Ectodermal cell (in vitro differentiated cells): ENCODE data around the gene RPS5.
A peak's percentile ranks its signal among the peaks of the same experiment; 100 is the strongest.

Experiments
- H3K27ac ChIP-seq: 2 replicates; pipeline ENCODE4 v1.7.0; 2013; ENCODE audit warnings: mild to moderate bottlenecking, low read depth, low read length; ENCODE audit not compliant: insufficient read depth, poor library complexity, severe bottlenecking
- H3K27me3 ChIP-seq: 2 replicates; pipeline ENCODE4 v1.7.0; 2013; ENCODE audit warnings: mild to moderate bottlenecking, low read length; ENCODE audit not compliant: insufficient read depth, control insufficient read depth, poor library complexity, severe bottlenecking
- H3K36me3 ChIP-seq: one replicate; pipeline ENCODE4 v1.7.0; 2013; ENCODE audit warnings: low read length; ENCODE audit not compliant: control insufficient read depth, insufficient read depth
- H3K4me1 ChIP-seq: one replicate; pipeline ENCODE4 v1.7.0; 2013; ENCODE audit warnings: low read length; ENCODE audit not compliant: control insufficient read depth, insufficient read depth
- H3K4me3 ChIP-seq: 2 replicates; pipeline ENCODE4 v1.7.0; 2013; ENCODE audit warnings: low read depth, low read length, control low read depth; ENCODE audit not compliant: insufficient read depth
- H3K9me3 ChIP-seq: 2 replicates; pipeline ENCODE4 v1.7.0; 2013; ENCODE audit warnings: mild to moderate bottlenecking, low read length, moderate library complexity; ENCODE audit not compliant: control insufficient read depth
- WGBS, 2 experiments: methylation state at CpG; one replicate each; pipeline ENCODE4 v1.1.7; 2013; ENCODE audit warnings: missing lambda C conversion rate in 2 of 2; 5-methylcytosine and 5-hydroxymethylcytosine counted together

Gene RPS5

DNA sequence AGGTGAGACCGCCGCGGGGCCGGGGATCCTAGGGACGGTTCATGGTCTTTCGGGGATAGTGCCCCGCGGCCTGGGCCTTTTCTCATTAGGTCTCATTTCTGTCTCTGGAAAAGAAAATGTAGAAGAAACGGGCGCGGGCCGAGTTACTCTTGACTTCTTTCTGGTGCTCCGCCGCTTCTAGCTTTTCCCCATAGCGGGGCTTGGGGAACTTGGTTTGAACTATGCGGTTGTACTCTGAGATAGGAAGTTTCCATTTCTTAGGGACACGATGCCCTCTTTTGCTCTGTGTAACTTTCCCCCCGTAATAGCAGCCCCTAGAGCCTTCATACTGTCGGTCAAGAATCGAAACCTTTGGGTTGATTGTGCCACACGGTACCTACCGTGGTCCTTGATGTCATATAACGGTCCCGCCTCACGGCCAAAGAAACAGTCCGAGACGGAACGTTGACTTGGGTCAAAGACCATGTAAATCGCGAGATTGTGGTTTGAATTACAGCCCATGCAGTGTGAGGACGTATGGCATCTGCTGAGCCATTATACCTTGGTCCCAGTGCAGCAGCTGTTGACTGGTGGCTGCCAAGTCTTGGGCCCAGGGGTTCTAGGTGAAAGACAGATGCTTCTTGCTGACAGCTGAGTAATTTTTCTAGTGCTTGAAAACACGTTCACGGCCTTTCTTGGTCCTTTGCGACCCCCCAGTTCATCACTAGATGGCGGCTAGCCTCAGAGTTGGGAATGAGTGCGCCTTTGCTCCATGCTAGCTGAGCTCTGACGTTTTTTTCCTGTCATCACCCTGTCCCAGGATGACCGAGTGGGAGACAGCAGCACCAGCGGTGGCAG lies 487 bp downstream of the RPS5 start:
- Histone ChIP-seq H3K36me3 (peaks cover 14% of the 10 kb centered on the region), H3K27me3 (no peaks in the 10 kb centered on the region), H3K4me3 (peak overlapping the region; percentile 96), H3K27ac (no peak overlapping the region), H3K4me1 (peaks cover 21% of the 10 kb centered on the region), H3K9me3 (no peaks in the 10 kb centered on the region)
- 9 to 10% methylated on average over 39 of the region's 39 CpGs for WGBS, 2 experiments

GRCh38 chr19:58388175-58388526 lies 1.1 kb downstream of the RPS5 start:
- H3K9me3 ChIP-seq = no peaks in the 10 kb centered on the region
- H3K27ac ChIP-seq = no peak overlapping the region
- H3K4me1 ChIP-seq = peaks cover 21% of the 10 kb centered on the region
- H3K36me3 ChIP-seq = peaks cover 20% of the 10 kb centered on the region
- WGBS, 2 experiments = 92 to 97% methylated on average over 3 of the region's 3 CpGs
- no peaks in the 10 kb centered on the region for H3K27me3 ChIP-seq
- peak overlapping the region; percentile 96 for H3K4me3 ChIP-seq

DNA sequence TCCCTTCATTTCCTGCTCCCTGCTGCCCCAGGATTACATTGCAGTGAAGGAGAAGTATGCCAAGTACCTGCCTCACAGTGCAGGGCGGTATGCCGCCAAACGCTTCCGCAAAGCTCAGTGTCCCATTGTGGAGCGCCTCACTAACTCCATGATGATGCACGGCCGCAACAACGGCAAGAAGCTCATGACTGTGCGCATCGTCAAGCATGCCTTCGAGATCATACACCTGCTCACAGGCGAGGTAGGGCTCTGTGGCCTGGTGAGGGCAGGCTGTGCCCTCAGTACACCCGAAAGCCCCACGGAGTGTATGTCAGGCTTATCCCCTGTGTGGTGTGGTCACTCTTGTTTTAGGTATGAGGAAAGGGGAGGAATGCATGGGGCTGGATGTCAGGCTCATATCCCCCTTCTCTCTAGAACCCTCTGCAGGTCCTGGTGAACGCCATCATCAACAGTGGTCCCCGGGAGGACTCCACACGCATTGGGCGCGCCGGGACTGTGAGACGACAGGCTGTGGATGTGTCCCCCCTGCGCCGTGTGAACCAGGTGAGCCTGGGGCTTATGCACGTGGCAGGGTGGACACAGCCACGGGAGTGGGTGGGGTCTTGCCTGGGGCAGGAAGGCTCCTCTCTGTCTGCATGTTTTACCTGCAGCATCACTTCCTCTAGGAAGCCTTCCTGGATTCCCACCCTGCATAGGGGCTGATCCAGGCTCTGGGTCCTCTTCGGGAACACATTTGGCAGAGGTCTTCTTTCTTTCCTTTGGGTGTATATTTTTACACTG lies 6.1 kb downstream of the RPS5 start:
- Histone ChIP-seq H3K9me3 (no peaks in the 10 kb centered on the region), H3K27me3 (peaks cover 16% of the 10 kb centered on the region), H3K4me3 (no peak overlapping the region), H3K36me3 (peaks cover 39% of the 10 kb centered on the region), H3K4me1 (peaks cover 7% of the 10 kb centered on the region), H3K27ac (no peak overlapping the region)
- WGBS, 2 experiments = 96 to 97% methylated on average over 26 of the region's 26 CpGs

GRCh38 chr19:58393725-58394033 lies 6.6 kb downstream of the RPS5 start:
- H3K9me3 ChIP-seq = no peaks in the 10 kb centered on the region
- 93 to 97% methylated on average over 4 of the region's 4 CpGs for WGBS, 2 experiments
- H3K4me3 ChIP-seq = no peak overlapping the region
- H3K36me3 ChIP-seq = peaks cover 35% of the 10 kb centered on the region
- H3K27me3 ChIP-seq = peaks cover 16% of the 10 kb centered on the region
- H3K27ac ChIP-seq = no peak overlapping the region
- peaks cover 3% of the 10 kb centered on the region for H3K4me1 ChIP-seq

GRCh38 chr19:58394821-58395219 lies 7.8 kb downstream of the RPS5 start:
- H3K4me1 ChIP-seq = no peaks in the 10 kb centered on the region
- H3K36me3 ChIP-seq = peaks cover 29% of the 10 kb centered on the region
- no peaks in the 10 kb centered on the region for H3K9me3 ChIP-seq
- no peak overlapping the region for H3K27ac ChIP-seq
- 86 to 87% methylated on average over 3 of the region's 3 CpGs for WGBS, 2 experiments
- H3K4me3 ChIP-seq = no peak overlapping the region
- H3K27me3 ChIP-seq = peaks cover 16% of the 10 kb centered on the region

GRCh38 chr19:58395220-58395978 lies 8.3 kb downstream of the RPS5 start, which contains the start of gene RNF225:
Gene RNF225 (plus strand): TSS chr19:58395656. CDS start chr19:58396090, 434 bp downstream.
- WGBS, 2 experiments = 56 to 57% methylated on average over 21 of the region's 21 CpGs
- H3K36me3 ChIP-seq = peaks cover 29% of the 10 kb centered on the region
- H3K4me1 ChIP-seq = peaks cover 2% of the 10 kb centered on the region
- no peak within 1 kb of the TSS for H3K27ac ChIP-seq
- no peak within 1 kb of the TSS for H3K4me3 ChIP-seq
- no peaks in the 10 kb centered on the region for H3K9me3 ChIP-seq
- peaks cover 16% of the 10 kb centered on the region for H3K27me3 ChIP-seq

- no peak overlapping the region for H3K4me3 ChIP-seq
- H3K27me3 ChIP-seq = peaks cover 16% of the 10 kb centered on the region
- 45 to 47% methylated on average over 75 of the region's 75 CpGs for WGBS, 2 experiments
- H3K4me1 ChIP-seq = peaks cover 7% of the 10 kb centered on the region
- no peaks in the 10 kb centered on the region for H3K9me3 ChIP-seq
- peaks cover 24% of the 10 kb centered on the region for H3K36me3 ChIP-seq
- no peak overlapping the region for H3K27ac ChIP-seq
Observed at GRCh38 chr19:58395979-58396627, 9.0 kb downstream of the RPS5 start.

DNA sequence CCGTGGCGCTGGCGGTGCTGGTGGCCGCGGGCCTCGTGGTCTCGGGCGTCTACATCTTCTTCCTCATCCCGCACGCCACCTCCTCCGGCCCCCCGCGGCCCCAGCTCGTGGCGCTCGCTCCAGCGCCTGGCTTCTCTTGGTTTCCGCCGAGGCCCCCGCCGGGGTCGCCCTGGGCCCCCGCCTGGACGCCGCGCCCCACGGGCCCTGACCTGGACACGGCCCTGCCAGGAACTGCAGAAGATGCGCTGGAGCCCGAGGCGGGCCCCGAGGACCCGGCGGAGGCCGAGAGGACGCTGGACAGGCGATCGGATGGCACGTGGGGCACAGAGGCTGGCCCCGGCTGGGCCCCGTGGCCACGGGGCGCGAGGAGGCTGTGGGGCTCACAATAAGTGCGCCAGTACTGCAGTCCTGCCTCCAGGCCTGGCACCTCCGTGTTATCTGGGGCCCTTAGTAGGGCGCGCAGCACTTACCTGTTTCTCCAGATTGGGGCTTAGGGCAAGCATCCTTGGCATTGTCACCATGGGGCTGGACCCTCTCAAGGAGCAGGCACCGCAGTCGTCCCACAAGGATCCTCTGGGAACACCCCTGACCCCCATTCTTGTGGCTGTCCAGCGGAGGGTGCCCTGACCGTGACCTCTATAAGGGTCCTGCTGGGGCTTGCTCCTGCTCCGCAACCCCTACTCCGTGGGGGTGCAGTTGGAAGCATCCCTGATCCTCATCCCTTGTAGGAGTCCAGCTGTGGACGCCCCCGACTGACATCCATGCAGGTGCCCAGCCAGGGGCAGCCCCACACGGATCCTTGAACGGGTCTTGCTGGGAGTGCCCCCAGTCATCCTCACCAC lies 9.8 kb downstream of the RPS5 start:
- H3K9me3 ChIP-seq = no peaks in the 10 kb centered on the region
- 84 to 86% methylated on average over 58 of the region's 58 CpGs for WGBS, 2 experiments
- peaks cover 7% of the 10 kb centered on the region for H3K4me1 ChIP-seq
- no peak overlapping the region for H3K4me3 ChIP-seq
- peaks cover 24% of the 10 kb centered on the region for H3K36me3 ChIP-seq
- H3K27me3 ChIP-seq = peaks cover 16% of the 10 kb centered on the region
- no peak overlapping the region for H3K27ac ChIP-seq

DNA sequence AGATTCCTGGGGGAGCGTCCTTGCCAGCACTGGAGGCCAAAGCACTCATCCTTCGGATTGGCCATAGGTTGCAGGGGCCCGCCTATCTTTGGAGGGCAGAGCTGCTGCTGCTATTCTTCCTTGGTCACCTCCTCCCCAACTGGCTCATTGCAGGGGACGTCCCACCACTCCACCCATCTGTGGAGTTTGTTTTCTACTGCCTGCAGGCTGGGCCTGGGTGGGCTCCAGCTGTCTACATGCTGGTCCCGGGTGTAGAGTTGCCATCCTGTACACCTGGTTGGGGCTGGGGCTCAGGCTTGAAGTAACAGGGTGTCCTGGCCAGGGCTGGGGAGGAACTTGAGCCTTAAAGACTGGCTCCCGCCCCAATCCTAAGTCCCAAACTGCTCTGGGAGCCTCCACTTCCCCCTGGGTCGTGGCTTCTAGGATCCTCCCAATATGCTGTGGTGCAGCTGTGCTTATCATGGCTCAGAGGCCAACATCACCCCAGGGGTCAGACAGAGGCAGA lies 10.5 kb downstream of the RPS5 start:
- peaks cover 7% of the 10 kb centered on the region for H3K4me1 ChIP-seq
- no peak overlapping the region for H3K4me3 ChIP-seq
- 85% methylated on average over 7 of the region's 7 CpGs for WGBS, 2 experiments
- no peaks in the 10 kb centered on the region for H3K9me3 ChIP-seq
- peaks cover 24% of the 10 kb centered on the region for H3K36me3 ChIP-seq
- H3K27ac ChIP-seq = no peak overlapping the region
- H3K27me3 ChIP-seq = peaks cover 16% of the 10 kb centered on the region
